GM23248 (cell line): Measurements from ENCODE around the gene MTG2.

Source experiments
- EZH2 ChIP-seq: fragments of 200-600 bp; sonication (generic); IDR thresholded peaks from 2 replicates; pipeline ENCODE4 v1.6.1; 2018; ENCODE audit warnings: antibody characterized with exemption, mild to moderate bottlenecking; ENCODE audit not compliant: insufficient read depth, poor library complexity, severe bottlenecking
- EZH2phosphoT487 ChIP-seq: fragments of 200-600 bp; sonication (generic); IDR thresholded peaks from 2 replicates; pipeline ENCODE4 v1.6.1; 2018; ENCODE audit warnings: antibody characterized with exemption, moderate library complexity, mild to moderate bottlenecking, low read depth; ENCODE audit not compliant: insufficient read depth

- no peak for TF ChIP-seq EZH2
- TF ChIP-seq EZH2phosphoT487 = no peak
Measured at GRCh38 chr20:62211769-62212288, 29.0 kb downstream of the MTG2 start.
